Prostate gland (tissue), 2 donors: ENCODE data around the gene METTL26. TPM values are rescaled to one million over a fixed set of nuclear protein-coding genes. Genes with fewer than 3 reads are reported as not detected.

Experiments used
- DNase-seq: peaks from one replicate; pipeline ENCODE4 v3.0.0-alpha.2; 2019; ENCODE audit warnings: low spot score
- H3K27ac ChIP-seq, 2 donors: fragments of 200-600 bp; sonication (generic); 2 replicates each; pipeline ENCODE4 v1.5.1; 2017 to 2019
- H3K27me3 ChIP-seq: fragments of 200-600 bp; sonication (generic); replicated peaks from 2 replicates; pipeline ENCODE4 v1.5.1; 2019; ENCODE audit not compliant: insufficient read depth
- H3K36me3 ChIP-seq, 2 donors: fragments of 200-600 bp; sonication (generic); 1 replicate in 1 of 2; 2 replicates in 1 of 2; pipeline versions ENCODE4 v1.5.1 to v1.8.1; 2017 to 2019
- H3K4me1 ChIP-seq: fragments of 200-600 bp; sonication (generic); replicated peaks from 2 replicates; pipeline ENCODE4 v1.5.1; 2019
- H3K4me3 ChIP-seq, 2 donors: fragments of 200-600 bp; sonication (generic); 2 replicates each; pipeline ENCODE4 v1.5.1; 2017 to 2019
- H3K9me3 ChIP-seq: fragments of 200-600 bp; sonication (generic); 2 replicates; pipeline ENCODE4 v1.5.1; 2017
- POLR2A ChIP-seq: fragments of 450-650 bp; IDR thresholded peaks from one replicate; pipeline ENCODE4 v1.6.1; 2016; ENCODE audit warnings: antibody characterized with exemption, mild to moderate bottlenecking
- POLR2AphosphoS5 ChIP-seq: sonication (generic); formaldehyde crosslinking; IDR thresholded peaks from one replicate; pipeline ENCODE4 v1.6.1; 2017; ENCODE audit warnings: antibody characterized with exemption
- WGBS: methylation state at CpG from one replicate; pipeline ENCODE4 v1.1.5; 2018; 5-methylcytosine and 5-hydroxymethylcytosine counted together
- intact Hi-C: fragments of 100-400 bp; cut with DNase I; formaldehyde crosslinking; loops from one replicate; pipeline ENCODE4 v1.14.2; 2022
- total RNA-seq, 2 donors: library from RNA; depleted of rRNA; stranded (reverse); fragments of >200 nt; gene quantifications; one replicate each; pipeline ENCODE4 v1.1.0, GENCODE V29; 2016
- TF ChIP-seq, protein P1 (sequence below), 4 experiments: fragments of 200-600 bp in 2 of 4; fragments of 450-650 bp in 2 of 4; sonication (generic) in 2 of 4; IDR thresholded peaks; 1 replicate in 3 of 4; 2 replicates in 1 of 4; pipeline ENCODE4 v1.5.1; 2016 to 2019; ENCODE audit warnings: antibody characterized with exemption in 4 of 4, mild to moderate bottlenecking in 2 of 4, moderate library complexity in 2 of 4

The METTL26 gene
- total RNA-seq, 2 donors from 2014 or later, result 179 to 207 TPM

DNA sequence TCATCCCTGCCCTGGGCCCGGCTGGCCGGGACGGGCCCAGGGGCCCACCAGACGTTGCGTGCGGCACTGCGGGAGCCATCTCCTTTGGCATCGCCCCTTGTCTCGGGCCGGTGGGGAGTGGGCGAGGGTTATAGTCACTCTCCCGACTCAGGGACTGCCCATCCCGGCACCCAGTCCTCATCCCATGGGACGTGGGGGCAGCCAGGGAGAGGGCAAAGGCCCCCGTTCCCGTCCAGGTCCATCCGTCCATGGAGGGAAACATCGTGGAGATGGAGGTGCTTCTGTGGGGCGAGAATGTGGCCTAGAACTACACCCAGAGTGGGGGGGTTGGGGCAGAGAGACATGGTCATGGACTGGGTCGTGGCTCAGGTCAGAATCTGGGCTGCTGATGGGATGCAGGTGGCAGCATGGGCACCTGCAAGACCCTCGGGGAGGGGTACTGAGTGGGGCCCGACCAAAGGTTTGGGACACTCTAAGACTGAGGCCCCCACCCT is 10.6 kb upstream of the METTL26 start:
- DNase-seq, result no peak
- WGBS, result 82% methylated on average over 13 of the region's 22 CpGs
- peaks cover 24% of the 10 kb centered on the region for H3K4me1 ChIP-seq
- no peak overlapping the region for H3K27ac ChIP-seq
- no peaks in the 10 kb centered on the region for H3K9me3 ChIP-seq
- intact Hi-C loops, result no loop called here
- TF ChIP-seq POLR2A, result no peak
- TF ChIP-seq, protein P1, sequence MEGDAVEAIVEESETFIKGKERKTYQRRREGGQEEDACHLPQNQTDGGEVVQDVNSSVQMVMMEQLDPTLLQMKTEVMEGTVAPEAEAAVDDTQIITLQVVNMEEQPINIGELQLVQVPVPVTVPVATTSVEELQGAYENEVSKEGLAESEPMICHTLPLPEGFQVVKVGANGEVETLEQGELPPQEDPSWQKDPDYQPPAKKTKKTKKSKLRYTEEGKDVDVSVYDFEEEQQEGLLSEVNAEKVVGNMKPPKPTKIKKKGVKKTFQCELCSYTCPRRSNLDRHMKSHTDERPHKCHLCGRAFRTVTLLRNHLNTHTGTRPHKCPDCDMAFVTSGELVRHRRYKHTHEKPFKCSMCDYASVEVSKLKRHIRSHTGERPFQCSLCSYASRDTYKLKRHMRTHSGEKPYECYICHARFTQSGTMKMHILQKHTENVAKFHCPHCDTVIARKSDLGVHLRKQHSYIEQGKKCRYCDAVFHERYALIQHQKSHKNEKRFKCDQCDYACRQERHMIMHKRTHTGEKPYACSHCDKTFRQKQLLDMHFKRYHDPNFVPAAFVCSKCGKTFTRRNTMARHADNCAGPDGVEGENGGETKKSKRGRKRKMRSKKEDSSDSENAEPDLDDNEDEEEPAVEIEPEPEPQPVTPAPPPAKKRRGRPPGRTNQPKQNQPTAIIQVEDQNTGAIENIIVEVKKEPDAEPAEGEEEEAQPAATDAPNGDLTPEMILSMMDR (IDR thresholded peaks at IDR 0.05), result no peak
- no peak for TF ChIP-seq POLR2AphosphoS5
- no peaks in the 10 kb centered on the region for H3K27me3 ChIP-seq
- no peak overlapping the region for H3K4me3 ChIP-seq
- no peaks in the 10 kb centered on the region for H3K36me3 ChIP-seq

DNA sequence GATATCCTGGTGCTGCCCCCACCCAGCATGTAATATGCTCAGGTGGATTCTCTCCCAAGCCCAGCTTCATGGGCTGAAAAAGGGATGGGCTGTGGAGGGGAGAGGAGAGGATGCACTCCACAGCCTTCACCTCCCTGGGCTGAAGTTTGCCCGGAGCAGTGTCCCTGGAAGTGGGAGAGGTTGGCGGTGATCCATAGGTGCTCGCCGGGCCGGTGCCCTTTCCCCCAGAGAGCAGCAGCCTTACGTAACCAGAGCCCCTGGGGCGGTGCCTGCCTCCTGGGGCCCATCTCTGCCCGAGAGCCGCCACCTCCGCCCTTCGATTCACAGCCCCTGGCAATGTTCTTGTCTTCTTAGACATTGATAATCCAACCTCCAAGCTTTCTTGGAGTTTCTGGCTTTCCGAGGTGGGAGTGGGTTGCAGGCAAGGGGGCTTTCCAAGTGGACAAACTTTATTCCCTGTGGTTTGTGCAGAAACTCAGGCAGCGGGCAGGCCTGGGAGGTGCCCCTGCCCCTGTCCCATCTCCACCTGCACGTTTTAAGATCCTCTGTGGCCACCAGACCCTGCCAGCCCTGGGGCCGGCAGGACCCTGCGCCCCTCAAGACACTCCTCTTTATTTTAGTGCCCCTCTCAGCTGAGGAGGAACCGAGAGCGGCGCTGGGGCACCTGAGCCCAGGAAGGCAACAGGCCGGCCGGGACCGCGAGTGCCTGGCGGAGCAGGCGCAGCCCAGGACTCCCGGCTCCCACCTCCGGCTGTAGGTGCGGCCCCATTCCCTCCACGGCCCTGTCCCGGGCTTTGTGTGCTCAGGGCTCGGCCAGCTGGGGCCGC is 10.0 kb upstream of the METTL26 start:
- H3K4me3 ChIP-seq, result no peak overlapping the region
- H3K9me3 ChIP-seq, result no peaks in the 10 kb centered on the region
- TF ChIP-seq, protein P1 (IDR thresholded peaks at IDR 0.05), result no peak
- no peak for TF ChIP-seq POLR2A
- no peak for TF ChIP-seq POLR2AphosphoS5
- intact Hi-C loops, result no loop called here
- H3K27me3 ChIP-seq, result no peaks in the 10 kb centered on the region
- WGBS, result 75% methylated on average over 31 of the region's 32 CpGs
- DNase-seq, result no peak
- H3K4me1 ChIP-seq, result peaks cover 24% of the 10 kb centered on the region
- H3K27ac ChIP-seq, result no peak overlapping the region
- no peaks in the 10 kb centered on the region for H3K36me3 ChIP-seq

DNA sequence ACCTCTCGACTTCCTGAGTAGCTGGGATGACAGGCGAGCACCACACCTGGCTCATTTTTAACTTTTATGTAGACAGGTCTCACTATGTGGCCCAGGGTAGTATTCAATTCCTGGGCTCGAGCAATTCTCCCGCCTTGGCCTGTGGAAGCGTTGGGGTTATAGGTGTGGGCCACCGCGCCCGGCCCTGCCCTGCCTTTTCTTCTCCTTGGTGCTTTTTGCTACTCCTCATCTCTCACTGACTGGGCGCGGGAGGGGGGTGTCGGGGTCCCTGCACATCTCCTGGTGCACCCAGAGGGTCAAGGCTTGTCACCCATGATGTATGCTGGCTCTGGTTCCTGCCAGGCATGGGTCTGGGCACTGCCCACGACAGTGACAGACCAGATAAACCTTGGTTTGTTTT is 8.5 kb upstream of the METTL26 start:
- TF ChIP-seq, protein P1 (IDR thresholded peaks at IDR 0.05), result no peak
- TF ChIP-seq POLR2A, result no peak
- TF ChIP-seq POLR2AphosphoS5, result no peak
- Histone ChIP-seq H3K9me3 (no peaks in the 10 kb centered on the region), H3K36me3 (no peaks in the 10 kb centered on the region), H3K27me3 (no peaks in the 10 kb centered on the region), H3K4me3 (no peak overlapping the region), H3K27ac (no peak overlapping the region), H3K4me1 (peaks cover 19% of the 10 kb centered on the region)
- WGBS, result 93% methylated on average over 12 of the region's 12 CpGs
- DNase-seq, result no peak
- intact Hi-C loops, result no loop called here

DNA sequence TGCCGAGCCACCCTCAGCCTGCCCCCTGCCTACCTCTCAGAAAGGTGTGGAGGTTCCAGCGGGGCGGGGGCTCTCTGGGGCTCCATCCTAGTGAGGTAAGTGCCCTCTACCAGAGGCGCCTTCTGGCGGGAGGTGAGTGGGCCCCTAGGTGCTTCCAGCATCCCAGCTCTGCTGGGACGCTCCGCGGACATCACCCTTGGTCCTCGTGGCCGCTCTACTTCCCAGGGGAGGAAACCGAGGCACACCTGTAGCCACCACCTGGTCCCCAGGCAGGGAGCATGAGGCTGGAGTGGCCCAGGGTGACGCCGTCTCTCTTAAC is 6.9 kb upstream of the METTL26 start:
- H3K4me3 ChIP-seq, result peak overlapping the region; percentile 78 to 83
- H3K9me3 ChIP-seq, result no peaks in the 10 kb centered on the region
- intact Hi-C loops, result no loop called here
- H3K36me3 ChIP-seq, result no peaks in the 10 kb centered on the region
- H3K27me3 ChIP-seq, result no peaks in the 10 kb centered on the region
- H3K27ac ChIP-seq, result peak overlapping the region; percentile 78 to 80
- H3K4me1 ChIP-seq, result peaks cover 12% of the 10 kb centered on the region
- no peak for DNase-seq
- TF ChIP-seq POLR2A (no peak), POLR2AphosphoS5 (no peak)
- TF ChIP-seq, protein P1 (IDR thresholded peaks at IDR 0.05), result no peak
- WGBS, result 88% methylated on average over 13 of the region's 13 CpGs
